Measurements from ENCODE around the gene ADCY4.

- no peak for TF ChIP-seq CTCF (conservative IDR thresholded peaks at IDR 0.05)
- TF ChIP-seq ZFX (IDR thresholded peaks at IDR 0.05): no peak
Measured at GRCh38 chr14:24368562-24369252, 33.8 kb upstream of the ADCY4 start.
